ENCODE results near the gene VASH1. TPM values are rescaled to one million over a fixed set of nuclear protein-coding genes. Genes with fewer than 3 reads are reported as not detected.

VASH1 gene
- polyA plus RNA-seq, 1 donor (not counting 4 experiments of a cell fraction or from before 2014, with no cell fraction given), result 0.12 TPM

GRCh38 chr14:76773956-76774820 lies 12.9 kb downstream of the VASH1 start:
- H3K4me3 ChIP-seq (ENCODE audit: control insufficient read depth in 2 of 3, extremely low read depth in 1 of 3, insufficient read depth in 2 of 3, low read depth in 1 of 3, low read length in 3 of 3), result no peak overlapping the region
- no peaks in the 10 kb centered on the region for H4K20me1 ChIP-seq (ENCODE audit: control insufficient read depth, extremely low read depth, insufficient read depth, low read length)
- no peak overlapping the region for H3K4me2 ChIP-seq (ENCODE audit: control insufficient read depth, extremely low read depth, insufficient read depth, low read depth, low read length)
- H3K4me1 ChIP-seq (ENCODE audit: control insufficient read depth, extremely low read depth, insufficient read depth, low read length), result peaks cover 10% of the 10 kb centered on the region
- peaks cover 23% of the 10 kb centered on the region for H3K27me3 ChIP-seq (ENCODE audit: control insufficient read depth, extremely low read depth, insufficient read depth, low read length)
- DNase-seq (ENCODE audit: low read depth, low spot score) (no peak), FAIRE-seq (no peak)
- H3K9ac ChIP-seq (ENCODE audit: control insufficient read depth, extremely low read depth, insufficient read depth, low read length), result no peak overlapping the region
- no peaks in the 10 kb centered on the region for H3K79me2 ChIP-seq (ENCODE audit: control insufficient read depth, insufficient read depth, low read length)
- TF ChIP-seq EZH2 (IDR thresholded peaks at IDR 0.05; ENCODE audit: low read length) (no peak), CTCF (optimal IDR thresholded peaks at IDR 0.05 in 1 of 3, IDR thresholded peaks at IDR 0.05 in 1 of 3, conservative IDR thresholded peaks at IDR 0.05 in 1 of 3; ENCODE audit: extremely low read depth in 1 of 3, insufficient read depth in 2 of 3, low read length in 3 of 3) (no peak)
- no peak overlapping the region for H2AFZ ChIP-seq (ENCODE audit: control insufficient read depth, low read length)
- dilution Hi-C loops (cut with MboI; ENCODE audit: extremely low pct_ligation_motif_present, low sequenced_read_pairs), result no loop called here
- H3K27ac ChIP-seq (ENCODE audit: control insufficient read depth, insufficient read depth, low read length), result no peak overlapping the region
- H3K9me1 ChIP-seq (ENCODE audit: control insufficient read depth, extremely low read depth, insufficient read depth, low read length), result no peaks in the 10 kb centered on the region
- no peaks in the 10 kb centered on the region for H3K9me3 ChIP-seq (ENCODE audit: control insufficient read depth, low read depth, low read length)
- no peaks in the 10 kb centered on the region for H3K36me3 ChIP-seq (ENCODE audit: control insufficient read depth in 2 of 2, extremely low read depth in 1 of 2, insufficient read depth in 2 of 2, low read length in 2 of 2)

GRCh38 chr14:76774821-76775694 lies 13.8 kb downstream of the VASH1 start:
- no peak overlapping the region for H3K27ac ChIP-seq (ENCODE audit: control insufficient read depth, insufficient read depth, low read length)
- no peaks in the 10 kb centered on the region for H4K20me1 ChIP-seq (ENCODE audit: control insufficient read depth, extremely low read depth, insufficient read depth, low read length)
- no peak overlapping the region for H3K4me2 ChIP-seq (ENCODE audit: control insufficient read depth, extremely low read depth, insufficient read depth, low read depth, low read length)
- no peak overlapping the region for H3K9ac ChIP-seq (ENCODE audit: control insufficient read depth, extremely low read depth, insufficient read depth, low read length)
- H3K4me1 ChIP-seq (ENCODE audit: control insufficient read depth, extremely low read depth, insufficient read depth, low read length), result peaks cover 10% of the 10 kb centered on the region
- no peak overlapping the region for H2AFZ ChIP-seq (ENCODE audit: control insufficient read depth, low read length)
- H3K4me3 ChIP-seq (ENCODE audit: control insufficient read depth in 2 of 3, extremely low read depth in 1 of 3, insufficient read depth in 2 of 3, low read depth in 1 of 3, low read length in 3 of 3), result no peak overlapping the region
- TF ChIP-seq CTCF (optimal IDR thresholded peaks at IDR 0.05 in 1 of 3, IDR thresholded peaks at IDR 0.05 in 1 of 3, conservative IDR thresholded peaks at IDR 0.05 in 1 of 3; ENCODE audit: extremely low read depth in 1 of 3, insufficient read depth in 2 of 3, low read length in 3 of 3) (no peak), EZH2 (IDR thresholded peaks at IDR 0.05; ENCODE audit: low read length) (no peak)
- dilution Hi-C loops (cut with MboI; ENCODE audit: extremely low pct_ligation_motif_present, low sequenced_read_pairs), result no loop called here
- FAIRE-seq, result no peak
- H3K9me1 ChIP-seq (ENCODE audit: control insufficient read depth, extremely low read depth, insufficient read depth, low read length), result no peaks in the 10 kb centered on the region
- no peaks in the 10 kb centered on the region for H3K79me2 ChIP-seq (ENCODE audit: control insufficient read depth, insufficient read depth, low read length)
- peaks cover 17% of the 10 kb centered on the region for H3K27me3 ChIP-seq (ENCODE audit: control insufficient read depth, extremely low read depth, insufficient read depth, low read length)
- H3K9me3 ChIP-seq (ENCODE audit: control insufficient read depth, low read depth, low read length), result no peaks in the 10 kb centered on the region
- no peak for DNase-seq (ENCODE audit: low read depth, low spot score)
- no peaks in the 10 kb centered on the region for H3K36me3 ChIP-seq (ENCODE audit: control insufficient read depth in 2 of 2, extremely low read depth in 1 of 2, insufficient read depth in 2 of 2, low read length in 2 of 2)

All from keratinocyte (primary cell).